NCI-H526 treated with DMSO at 0.1 percent for 48 hours (cell line): ENCODE data around the gene ZFYVE21.

ENCODE experiments used
- DNase-seq: peaks from one replicate; lab custom pipeline; 2025; lab: John Stamatoyannopoulos, UW

Gene ZFYVE21

DNA sequence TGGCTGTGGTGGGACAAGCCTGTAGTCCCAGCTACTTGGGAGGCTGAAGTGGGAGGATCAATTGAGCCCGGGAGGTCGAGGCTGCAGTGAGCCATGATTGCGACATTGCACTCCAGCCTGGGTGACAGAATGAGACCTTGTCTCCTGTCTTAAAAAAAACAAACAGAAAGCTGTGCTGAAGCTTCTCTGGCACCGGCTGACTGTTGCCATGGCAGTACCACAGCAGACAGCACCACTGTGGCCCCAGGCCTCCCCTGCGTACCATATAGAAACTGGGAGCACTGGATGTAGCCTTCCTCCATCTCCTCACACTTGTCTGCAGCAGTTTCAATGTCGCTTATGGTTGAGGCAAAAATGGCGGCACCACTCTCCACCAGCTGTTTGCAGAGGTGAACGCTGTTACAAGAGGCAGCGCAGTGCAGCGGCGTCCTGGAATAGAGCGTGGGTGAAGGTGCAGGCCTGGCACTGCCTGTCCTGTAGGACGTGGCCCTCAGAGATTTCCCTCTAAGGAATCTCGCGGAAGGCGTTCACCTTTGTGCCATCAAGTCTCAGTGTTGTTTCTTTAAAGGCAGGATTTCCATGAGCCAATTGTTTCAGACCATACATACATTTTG, 21.9 kb downstream of the ZFYVE21 start:
- DNase-seq: no peak

- no peak for DNase-seq
Observed at GRCh38 chr14:103738166-103738565, 22.6 kb downstream of the ZFYVE21 start.

DNA sequence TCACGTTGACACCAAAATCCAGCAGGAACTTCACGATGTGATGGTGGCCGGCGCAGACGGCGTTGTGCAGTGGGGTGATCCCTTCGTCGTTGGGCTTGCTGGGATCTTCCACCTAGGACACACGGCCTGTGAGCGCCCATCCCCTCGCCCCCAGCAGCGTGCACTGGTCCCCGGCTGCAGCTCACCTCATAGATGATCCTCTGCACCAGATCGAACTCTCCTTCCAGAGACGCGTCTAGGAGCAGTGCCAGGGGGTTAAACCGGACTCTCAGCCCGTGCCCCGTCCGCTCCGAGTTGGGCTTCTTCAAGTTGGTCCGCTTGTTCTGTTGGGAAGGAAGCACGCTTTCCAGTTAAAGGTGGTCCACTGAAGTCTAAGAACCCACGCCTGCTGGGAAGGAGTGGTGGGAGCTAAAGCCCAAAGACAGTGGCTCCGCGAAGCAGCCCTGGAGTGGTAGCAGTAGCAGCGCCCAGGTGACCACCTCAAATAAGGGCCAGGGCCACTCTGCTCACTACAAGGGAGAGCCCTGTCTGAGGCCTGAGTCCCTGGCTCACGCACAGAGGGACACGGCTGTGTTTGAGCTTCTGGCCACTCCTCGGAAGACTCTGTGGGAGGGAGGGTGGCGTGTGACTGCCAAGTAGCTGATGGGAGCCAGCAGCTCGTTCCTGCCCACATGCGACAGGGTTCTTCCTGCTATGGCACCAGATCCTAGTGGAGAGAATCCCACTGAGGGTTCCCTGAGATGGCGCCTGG, 23.3 kb downstream of the ZFYVE21 start:
- no peak for DNase-seq

- no peak for DNase-seq
Observed at GRCh38 chr14:103739466-103739792, 23.8 kb downstream of the ZFYVE21 start.

- no peak for DNase-seq
Observed at GRCh38 chr14:103739793-103740501, 24.3 kb downstream of the ZFYVE21 start.

- no peak for DNase-seq
Observed at GRCh38 chr14:103740991-103741689, 25.5 kb downstream of the ZFYVE21 start.

- no peak for DNase-seq
Observed at GRCh38 chr14:103741876-103742275, 26.3 kb downstream of the ZFYVE21 start.

- DNase-seq: no peak
Observed at GRCh38 chr14:103742499-103743255, 27.1 kb downstream of the ZFYVE21 start.

DNA sequence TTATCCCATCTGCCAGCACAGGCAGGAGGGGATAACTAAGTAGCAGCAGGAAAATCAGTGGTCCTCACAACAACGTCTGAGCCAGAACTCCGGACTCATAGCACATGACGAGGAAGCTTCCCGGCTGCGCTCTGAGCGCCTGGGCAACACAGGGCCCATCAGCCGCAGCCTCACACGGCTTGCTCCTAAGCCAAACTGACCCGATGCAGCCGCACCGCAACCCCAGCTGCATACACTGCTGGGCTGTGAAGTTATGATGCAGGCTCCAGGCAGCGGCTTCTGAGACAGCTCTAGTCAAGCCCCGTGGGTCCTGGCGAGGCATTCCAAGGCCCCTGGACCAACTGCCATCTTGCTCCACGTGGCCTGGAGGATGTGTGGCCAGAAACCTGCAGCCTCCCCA, 28.1 kb downstream of the ZFYVE21 start:
- no peak for DNase-seq

GRCh38 chr14:103744621-103745395, 29.2 kb downstream of the ZFYVE21 start:
- DNase-seq: no peak

- no peak for DNase-seq
Observed at GRCh38 chr14:103745424-103745823, 29.8 kb downstream of the ZFYVE21 start.

DNA sequence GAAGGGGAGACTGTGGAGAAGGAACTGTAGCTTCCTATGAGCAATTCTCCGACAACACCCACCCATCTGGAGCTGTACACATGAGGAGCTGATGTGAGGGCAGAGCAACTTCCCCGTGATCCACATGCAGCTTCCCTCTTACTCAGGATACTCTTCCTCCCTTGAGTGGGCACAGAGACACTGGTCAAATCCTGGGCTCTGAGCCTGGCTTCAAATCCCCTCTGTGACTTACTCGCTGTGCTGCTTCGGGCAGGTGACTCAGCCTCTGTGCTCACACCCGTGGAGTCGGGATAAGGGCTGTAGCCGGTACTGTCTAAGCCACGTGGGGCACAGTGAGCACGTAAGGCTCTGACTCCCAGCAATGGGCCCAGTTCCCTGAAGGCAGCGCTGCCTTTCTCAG, 31.1 kb downstream of the ZFYVE21 start:
- no peak for DNase-seq

DNA sequence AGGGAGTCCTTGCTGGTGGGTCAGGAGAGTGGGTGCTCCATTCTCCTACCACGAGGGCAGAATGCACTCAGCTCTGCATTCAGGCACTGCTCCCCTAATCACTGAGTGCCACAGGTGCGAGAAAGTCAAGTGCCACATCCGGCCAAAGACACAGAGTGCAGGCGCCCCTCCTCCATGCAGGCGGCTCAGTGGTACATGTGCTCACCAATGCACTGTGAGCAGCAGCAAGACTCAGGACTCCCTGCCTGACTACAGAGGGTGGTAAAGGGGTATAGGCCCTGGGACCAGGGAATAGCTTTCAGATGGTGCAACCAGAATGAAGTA, 32.9 kb downstream of the ZFYVE21 start:
- DNase-seq: no peak

DNA sequence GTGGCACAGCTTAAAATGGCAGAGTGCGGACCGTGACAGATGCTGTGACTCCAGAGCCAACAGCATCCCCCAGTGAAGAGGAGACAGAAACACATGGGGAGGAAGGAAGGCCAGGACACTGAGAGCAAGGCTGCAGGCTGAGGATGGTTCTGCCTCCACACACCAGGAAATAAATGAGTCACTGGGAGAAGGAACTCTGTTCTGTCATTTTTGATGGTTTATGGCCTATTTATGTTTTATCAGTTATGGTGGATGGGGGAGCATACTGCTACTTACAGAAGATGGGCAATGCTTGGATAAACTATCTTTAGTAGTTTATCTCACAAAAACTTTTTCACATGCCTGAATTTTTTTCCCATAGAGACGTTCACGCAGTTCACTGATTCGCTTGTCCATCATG, 33.8 kb downstream of the ZFYVE21 start:
- DNase-seq: no peak

DNA sequence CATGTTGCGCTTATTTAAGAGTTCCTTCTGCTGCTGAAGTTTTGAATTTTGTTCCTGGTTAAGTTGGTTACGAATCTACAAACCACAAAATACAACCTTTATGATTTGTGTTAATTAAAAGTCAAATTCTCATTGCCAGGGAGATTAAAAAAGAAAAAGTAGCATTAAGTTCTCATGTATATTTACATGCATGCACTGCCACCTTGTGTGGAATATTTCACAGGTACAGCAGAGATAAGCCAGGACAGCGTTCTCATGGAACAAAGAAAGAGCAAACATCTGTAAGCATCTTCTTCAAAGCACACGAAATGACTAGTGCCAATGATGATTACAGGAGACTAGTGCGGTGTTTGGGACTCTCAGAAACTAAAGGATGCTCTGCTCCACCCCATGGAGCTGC, 34.2 kb downstream of the ZFYVE21 start:
- no peak for DNase-seq

GRCh38 chr14:103753774-103754173, 38.2 kb downstream of the ZFYVE21 start:
- no peak for DNase-seq

DNA sequence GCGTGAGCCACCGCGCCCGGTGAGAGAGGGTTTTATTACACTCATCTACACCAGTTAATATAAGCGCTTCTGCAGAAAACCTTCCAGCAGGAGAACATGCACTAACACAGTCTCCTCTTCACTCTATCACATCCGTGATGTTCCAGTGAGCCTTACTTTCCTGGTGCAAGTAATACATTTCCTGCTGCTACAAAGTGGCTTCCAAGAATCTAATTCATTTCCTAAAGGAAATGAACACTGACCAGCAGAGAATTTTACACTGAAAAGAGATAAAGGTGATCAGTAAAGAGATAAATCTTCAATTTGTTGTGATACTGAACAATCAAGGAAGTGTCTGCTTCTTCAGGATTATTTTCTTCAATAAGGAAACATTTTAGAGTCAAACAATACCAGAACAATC, 39.5 kb downstream of the ZFYVE21 start:
- no peak for DNase-seq

DNA sequence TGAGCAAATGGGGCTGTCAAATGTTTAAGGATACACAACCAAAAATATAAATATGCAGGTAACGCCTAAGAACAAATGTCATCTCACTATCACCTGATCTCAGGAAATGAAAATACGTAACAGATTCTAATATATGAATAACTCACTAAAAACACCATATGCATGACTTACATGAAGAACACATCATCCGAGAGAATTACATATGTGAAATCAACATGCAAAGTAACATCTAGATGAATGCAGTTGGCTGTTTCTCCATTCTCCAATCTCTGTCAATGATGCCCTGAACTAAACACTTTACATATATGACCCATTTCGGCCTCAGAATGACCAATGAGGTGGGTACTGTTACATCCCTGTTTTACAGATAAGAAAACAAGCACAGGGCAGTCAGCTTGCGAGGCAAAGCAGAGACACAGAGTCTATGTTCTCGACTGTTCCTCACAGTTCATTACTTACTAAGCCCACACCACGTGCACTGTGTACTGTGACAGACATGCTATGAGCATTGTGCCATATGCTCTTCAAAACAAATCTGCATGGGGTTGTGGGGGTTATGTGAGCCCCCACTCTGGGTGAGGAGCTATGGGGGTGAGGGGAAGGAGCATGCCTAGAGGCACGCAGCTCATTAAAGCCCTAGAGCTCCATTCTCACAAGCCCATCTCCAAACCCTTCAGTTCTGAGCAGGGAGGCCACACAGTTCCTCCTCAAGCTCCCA, 42.6 kb downstream of the ZFYVE21 start:
- DNase-seq: no peak

DNA sequence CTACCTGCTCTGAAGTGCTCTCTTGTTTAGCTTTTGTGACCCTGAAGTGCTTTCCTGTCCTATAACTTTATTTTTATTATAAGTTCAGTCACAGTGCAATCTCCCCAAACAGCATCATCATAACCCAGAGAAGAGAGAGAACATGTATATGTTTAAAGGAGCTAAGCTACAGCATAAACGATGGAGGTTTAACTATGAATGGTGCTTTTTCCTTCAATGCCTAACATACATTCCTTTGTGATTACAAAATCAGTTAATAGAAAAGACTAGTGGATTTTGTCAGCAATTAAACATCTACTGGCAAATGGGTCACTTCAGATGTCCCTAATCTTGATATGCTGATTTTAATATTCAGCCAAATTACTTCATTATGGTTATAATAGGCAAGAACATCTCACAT, 46.4 kb downstream of the ZFYVE21 start:
- DNase-seq: no peak

- DNase-seq: no peak
Observed at GRCh38 chr14:103762541-103762940, 46.9 kb downstream of the ZFYVE21 start.
